Brain microvascular endothelial cell (primary cell): Measurements from ENCODE around the gene MLN.

Experiments used
- DNase-seq: peaks from one replicate; pipeline ENCODE4 v3.0.0-alpha.2; 2020
- H3K27ac ChIP-seq: fragments of 250-450 bp; sonication (Bioruptor Pico); 2 replicates; pipeline ENCODE4 v1.5.1; 2020; ENCODE audit warnings: mild to moderate bottlenecking, moderate library complexity
- H3K27me3 ChIP-seq: fragments of 250-450 bp; sonication (Bioruptor Pico); replicated peaks from 2 replicates; pipeline ENCODE4 v1.5.1; 2020; ENCODE audit warnings: mild to moderate bottlenecking
- H3K36me3 ChIP-seq: fragments of 250-450 bp; sonication (Bioruptor Pico); replicated peaks from 2 replicates; pipeline ENCODE4 v1.5.1; 2020; ENCODE audit warnings: mild to moderate bottlenecking
- H3K4me3 ChIP-seq: 2 replicates; pipeline ENCODE4 v1.5.1; 2011; ENCODE audit warnings: low read depth, mild to moderate bottlenecking, control low read depth, low read length, moderate library complexity
- in situ Hi-C: cut with HindIII; loops from 2 replicates; pipeline ENCODE4 v1.10.0; 2017; ENCODE audit warnings: low sequenced_read_pairs, low pct_ligation_motif_present
- TF ChIP-seq, protein P1 (sequence below): IDR thresholded peaks from 2 replicates; pipeline ENCODE4 v1.5.1; 2011; ENCODE audit warnings: low read depth, mild to moderate bottlenecking, moderate library complexity, low read length, control low read depth, inconsistent platforms; ENCODE audit errors: missing control alignments

The MLN gene

GRCh38 chr6:33763483-33763882, 40.3 kb downstream of the MLN start:
- no peak overlapping the region for H3K4me3 ChIP-seq
- no peaks in the 10 kb centered on the region for H3K36me3 ChIP-seq
- H3K27ac ChIP-seq = no peak overlapping the region
- H3K27me3 ChIP-seq = no peaks in the 10 kb centered on the region
- TF ChIP-seq, protein P1, sequence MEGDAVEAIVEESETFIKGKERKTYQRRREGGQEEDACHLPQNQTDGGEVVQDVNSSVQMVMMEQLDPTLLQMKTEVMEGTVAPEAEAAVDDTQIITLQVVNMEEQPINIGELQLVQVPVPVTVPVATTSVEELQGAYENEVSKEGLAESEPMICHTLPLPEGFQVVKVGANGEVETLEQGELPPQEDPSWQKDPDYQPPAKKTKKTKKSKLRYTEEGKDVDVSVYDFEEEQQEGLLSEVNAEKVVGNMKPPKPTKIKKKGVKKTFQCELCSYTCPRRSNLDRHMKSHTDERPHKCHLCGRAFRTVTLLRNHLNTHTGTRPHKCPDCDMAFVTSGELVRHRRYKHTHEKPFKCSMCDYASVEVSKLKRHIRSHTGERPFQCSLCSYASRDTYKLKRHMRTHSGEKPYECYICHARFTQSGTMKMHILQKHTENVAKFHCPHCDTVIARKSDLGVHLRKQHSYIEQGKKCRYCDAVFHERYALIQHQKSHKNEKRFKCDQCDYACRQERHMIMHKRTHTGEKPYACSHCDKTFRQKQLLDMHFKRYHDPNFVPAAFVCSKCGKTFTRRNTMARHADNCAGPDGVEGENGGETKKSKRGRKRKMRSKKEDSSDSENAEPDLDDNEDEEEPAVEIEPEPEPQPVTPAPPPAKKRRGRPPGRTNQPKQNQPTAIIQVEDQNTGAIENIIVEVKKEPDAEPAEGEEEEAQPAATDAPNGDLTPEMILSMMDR = no peak
- DNase-seq = no peak
- in situ Hi-C loops = loop anchor here (25.0 kb wide), 1 partner anchor 374 kb away; the partner anchor contains the start of gene GRM4

- no peak overlapping the region for H3K4me3 ChIP-seq
- in situ Hi-C loops = loop anchor here (25.0 kb wide), 1 partner anchor 375 kb away; the partner anchor contains the start of gene GRM4
- no peak for DNase-seq
- H3K27me3 ChIP-seq = no peaks in the 10 kb centered on the region
- H3K36me3 ChIP-seq = no peaks in the 10 kb centered on the region
- H3K27ac ChIP-seq = no peak overlapping the region
- TF ChIP-seq, protein P1 = no peak
Observed at GRCh38 chr6:33762713-33763112, 41.1 kb downstream of the MLN start.

- H3K27me3 ChIP-seq = no peaks in the 10 kb centered on the region
- no peak overlapping the region for H3K27ac ChIP-seq
- peak; percentile 22 for DNase-seq
- H3K4me3 ChIP-seq = no peak overlapping the region
- in situ Hi-C loops = loop anchor here (25.0 kb wide), 1 partner anchor 375 kb away; the partner anchor contains the start of gene GRM4
- H3K36me3 ChIP-seq = no peaks in the 10 kb centered on the region
- TF ChIP-seq, protein P1 = peak; percentile 77
Observed at GRCh38 chr6:33761922-33762629, 41.7 kb downstream of the MLN start.

GRCh38 chr6:33761581-33761921, 42.3 kb downstream of the MLN start:
- Histone ChIP-seq H3K36me3 (no peaks in the 10 kb centered on the region), H3K27me3 (no peaks in the 10 kb centered on the region), H3K27ac (no peak overlapping the region), H3K4me3 (no peak overlapping the region)
- in situ Hi-C loops = loop anchor here (25.0 kb wide), 1 partner anchor 376 kb away; the partner anchor contains the start of gene GRM4
- no peak for DNase-seq
- TF ChIP-seq, protein P1 = no peak

GRCh38 chr6:33759887-33760629, 43.7 kb downstream of the MLN start:
- no peak for DNase-seq
- Histone ChIP-seq H3K27ac (no peak overlapping the region), H3K36me3 (no peaks in the 10 kb centered on the region), H3K27me3 (no peaks in the 10 kb centered on the region), H3K4me3 (no peak overlapping the region)
- TF ChIP-seq, protein P1 = no peak
- in situ Hi-C loops = loop anchor here (25.0 kb wide), 1 partner anchor 377 kb away; the partner anchor contains the start of gene GRM4
